Ecto neural progenitor cell (in vitro differentiated cells): ENCODE measurements around the gene KRTDAP.
"Not testable (repeated sequence)": the region's sequence is repeated elsewhere in the genome, so short reads cannot be mapped to it uniquely, and the experiment has no call there.

Experiments
- DNase-seq: peaks from one replicate; pipeline ENCODE4 v3.0.0-alpha.2; 2018; ENCODE audit warnings: low spot score

KRTDAP gene

DNA sequence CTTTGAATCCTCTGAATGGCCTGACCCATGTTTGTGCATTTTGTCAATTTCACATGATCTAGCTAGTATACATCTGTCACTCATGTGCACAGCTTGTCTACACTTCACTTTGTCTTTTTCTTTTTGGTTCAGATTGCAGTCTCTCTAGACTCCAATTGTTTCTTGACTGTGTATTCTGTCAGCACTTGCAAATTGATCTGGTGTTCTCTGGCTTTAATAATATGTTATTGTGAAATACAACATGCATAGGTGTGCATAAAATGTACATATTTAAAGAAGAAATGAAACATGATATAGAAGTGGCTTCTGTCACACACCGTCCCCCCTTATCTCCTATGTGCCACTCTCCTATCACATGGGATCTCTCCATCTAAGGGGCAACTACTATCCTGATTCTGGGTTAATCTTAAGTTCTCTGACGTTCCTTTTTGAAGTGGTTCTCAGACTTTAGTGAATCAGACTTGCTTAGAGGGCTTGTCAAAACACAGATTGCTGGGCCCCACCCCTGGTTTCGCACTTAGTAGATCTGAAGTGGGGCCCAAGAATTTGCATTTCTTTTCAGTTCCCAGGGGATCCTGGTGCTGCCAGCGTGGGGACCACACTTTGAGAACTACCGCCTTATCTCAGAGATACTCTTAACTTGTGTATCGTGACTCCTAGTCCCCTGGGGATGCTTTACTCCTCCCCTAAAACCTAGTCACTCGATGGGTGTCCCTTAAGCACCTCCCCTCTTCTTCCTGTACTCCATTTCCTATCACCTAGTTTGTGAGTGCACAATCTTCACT lies 5.8 kb downstream of the KRTDAP start:
- no peak for DNase-seq

DNA sequence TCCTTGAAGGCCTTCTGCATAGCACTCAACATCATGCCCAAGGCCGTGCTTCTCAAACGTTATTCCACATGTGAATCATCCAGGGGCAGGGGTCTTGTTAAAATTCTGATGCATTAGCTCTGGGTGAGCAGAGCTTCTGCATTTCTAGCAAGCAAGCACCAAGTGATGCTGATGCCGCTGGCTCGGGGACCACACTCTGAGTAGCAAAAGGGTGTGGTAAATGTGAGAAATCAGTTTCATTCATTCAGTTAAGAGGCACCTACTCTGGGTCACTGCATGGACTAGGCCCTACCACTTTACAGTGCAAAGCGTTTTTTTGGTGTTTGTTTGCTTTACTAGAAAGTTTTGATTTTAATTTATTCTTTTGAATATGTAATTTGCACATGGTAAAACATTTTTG lies 7.2 kb downstream of the KRTDAP start:
- DNase-seq = no peak

DNA sequence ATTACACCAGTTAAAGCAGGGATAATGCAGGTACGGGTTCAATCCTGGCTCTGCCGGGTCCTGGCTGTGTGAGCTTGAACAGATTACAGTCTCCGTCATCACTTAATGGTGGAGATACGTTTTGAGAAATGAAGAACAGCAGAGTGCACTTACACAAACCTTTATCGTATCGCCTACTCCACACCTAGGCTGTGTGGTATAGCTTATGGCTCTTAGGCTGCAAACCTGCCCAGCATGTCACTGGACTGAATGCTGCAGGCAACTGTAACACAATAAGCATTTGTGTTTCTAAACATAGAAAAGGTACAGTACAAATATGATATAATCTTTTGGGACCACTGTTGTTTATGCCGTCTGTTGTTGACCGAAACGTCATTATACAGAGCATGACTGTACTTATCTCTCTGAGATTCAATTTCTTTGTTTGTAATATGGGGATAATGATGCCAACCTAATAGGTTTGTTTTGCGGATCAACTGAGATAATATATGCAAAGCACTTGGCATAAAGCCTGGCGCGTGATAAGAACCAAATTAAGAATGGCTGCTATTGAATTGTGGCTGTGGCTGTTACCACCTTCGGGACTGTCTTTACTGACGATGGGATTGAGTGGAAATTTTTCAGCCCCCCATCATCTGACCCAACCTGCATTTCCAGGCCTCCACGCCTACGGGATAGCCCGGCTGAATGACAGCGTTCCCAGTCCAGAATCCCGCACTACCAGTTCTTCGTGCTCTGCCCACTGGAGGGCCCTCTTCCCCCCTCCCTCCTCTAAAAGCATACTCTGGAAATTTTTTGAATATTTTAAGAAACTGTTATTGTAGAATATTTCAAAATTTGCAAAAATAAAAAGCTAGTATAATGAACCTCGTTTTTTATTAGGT lies 11.2 kb downstream of the KRTDAP start:
- DNase-seq = no peak

DNA sequence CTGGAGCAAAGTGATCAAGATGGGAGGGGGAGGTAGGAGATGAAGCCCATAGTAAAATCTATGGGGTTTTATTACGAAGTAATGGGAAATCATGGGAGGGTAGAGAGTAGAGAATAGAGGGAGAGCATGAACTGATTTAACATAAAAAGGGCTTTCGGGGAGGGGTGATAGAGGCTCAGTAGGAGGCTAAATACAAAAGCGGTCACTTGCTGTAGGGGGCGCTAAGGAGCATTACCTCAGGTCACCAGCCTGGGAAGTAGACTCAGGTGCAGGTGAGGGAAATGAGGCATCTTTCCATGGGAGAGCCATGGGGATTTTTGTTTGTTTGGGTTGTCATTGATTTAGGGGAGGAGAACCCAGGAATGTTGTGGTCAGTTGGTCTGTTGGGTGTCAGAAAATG lies 14.1 kb downstream of the KRTDAP start:
- DNase-seq = no peak

DNA sequence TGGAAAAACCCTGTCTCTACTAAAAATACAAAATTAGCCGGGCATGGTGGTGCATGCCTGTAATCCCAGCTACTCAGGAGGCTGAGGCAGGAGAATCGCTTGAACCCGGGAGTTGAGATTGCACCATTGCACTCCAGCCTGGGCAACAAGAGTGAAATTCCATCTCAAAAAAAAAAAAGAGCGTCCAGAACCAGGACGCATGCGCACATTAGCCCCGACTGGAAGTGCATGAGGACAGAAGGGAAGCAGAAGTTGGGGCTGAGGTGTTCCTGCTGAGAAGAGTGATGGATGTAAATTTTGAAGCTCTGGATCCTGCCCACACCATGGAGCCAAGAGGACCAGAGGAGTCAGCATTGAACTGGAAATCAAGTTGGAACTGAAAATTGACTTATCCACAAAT lies 15.7 kb downstream of the KRTDAP start:
- DNase-seq = not testable (repeated sequence)

DNA sequence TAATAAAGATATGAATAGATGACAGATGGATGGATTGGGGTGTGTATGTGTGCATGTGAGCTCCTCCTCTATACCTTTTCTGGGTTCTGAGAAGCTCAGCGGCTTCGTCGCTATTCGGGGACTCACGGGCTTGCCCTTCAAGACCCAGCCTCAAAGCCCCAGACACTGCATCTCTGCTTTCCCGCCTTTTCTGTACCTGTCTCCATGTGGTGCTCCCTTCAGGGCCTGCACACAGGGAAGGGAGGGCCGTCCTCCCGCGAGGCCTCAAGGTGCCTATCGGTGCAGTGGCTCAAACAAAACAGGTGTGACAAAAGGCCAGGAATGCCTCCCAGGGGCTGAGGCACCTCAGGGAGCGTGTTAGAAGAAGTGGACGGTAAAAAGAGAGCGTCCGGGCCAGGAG lies 16.2 kb downstream of the KRTDAP start:
- DNase-seq = no peak

DNA sequence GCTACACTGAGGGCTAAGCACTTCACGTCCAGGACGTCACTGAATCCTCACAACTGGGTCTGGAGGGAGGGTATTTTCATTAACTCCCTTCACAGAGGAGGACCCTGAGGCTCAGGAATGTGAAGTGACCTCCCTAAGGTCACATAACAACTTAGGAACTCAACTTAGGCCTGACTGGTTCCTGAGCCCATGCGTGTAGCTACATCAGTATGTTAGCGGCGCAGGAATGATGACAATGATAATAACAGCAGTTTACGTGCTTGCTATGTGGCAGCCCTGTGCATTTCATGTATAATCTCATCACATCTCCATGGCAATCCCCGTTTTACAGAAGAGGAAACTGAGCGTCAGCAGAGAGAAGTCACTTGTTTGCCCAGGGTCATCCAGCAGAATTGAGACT lies 18.3 kb downstream of the KRTDAP start:
- DNase-seq = no peak

DNA sequence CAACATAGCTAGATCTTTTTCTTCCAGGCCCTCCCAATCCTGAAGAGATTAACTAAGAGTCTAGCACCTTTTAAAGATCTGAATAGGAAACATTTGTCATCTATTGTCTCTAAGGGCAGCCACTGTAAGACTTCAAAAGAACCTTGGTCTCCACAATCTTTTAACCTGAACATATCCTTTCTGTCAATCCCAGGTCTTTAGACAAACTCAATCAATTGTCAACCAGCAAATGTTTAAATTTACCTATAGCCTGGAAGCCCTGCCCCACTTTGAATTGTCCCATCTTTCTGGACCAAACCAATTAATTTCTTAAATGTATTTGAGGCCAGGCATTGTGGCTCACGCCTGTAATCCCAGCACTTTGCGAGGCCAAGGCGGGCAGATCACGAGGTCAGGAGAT lies 19.2 kb downstream of the KRTDAP start:
- not testable (repeated sequence) for DNase-seq

DNA sequence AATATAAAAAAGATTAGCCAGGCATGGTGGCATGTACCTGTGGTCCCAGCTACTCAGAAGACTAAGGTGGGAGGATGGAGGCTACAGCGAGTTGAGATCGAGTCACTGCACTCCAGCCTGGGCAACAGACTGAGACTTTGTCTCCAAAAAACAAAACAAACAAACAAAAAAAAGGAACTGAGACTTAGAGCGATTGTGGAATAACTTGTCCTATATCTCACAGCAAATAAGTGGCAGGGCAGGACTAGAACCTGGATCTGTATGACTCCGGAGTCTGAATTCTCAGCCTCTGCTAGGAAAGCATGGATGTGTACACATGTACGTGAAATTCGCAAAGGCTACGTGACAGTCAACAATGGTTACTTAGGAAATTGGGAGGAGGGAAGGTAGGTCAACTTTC lies 20.1 kb downstream of the KRTDAP start:
- no peak for DNase-seq

DNA sequence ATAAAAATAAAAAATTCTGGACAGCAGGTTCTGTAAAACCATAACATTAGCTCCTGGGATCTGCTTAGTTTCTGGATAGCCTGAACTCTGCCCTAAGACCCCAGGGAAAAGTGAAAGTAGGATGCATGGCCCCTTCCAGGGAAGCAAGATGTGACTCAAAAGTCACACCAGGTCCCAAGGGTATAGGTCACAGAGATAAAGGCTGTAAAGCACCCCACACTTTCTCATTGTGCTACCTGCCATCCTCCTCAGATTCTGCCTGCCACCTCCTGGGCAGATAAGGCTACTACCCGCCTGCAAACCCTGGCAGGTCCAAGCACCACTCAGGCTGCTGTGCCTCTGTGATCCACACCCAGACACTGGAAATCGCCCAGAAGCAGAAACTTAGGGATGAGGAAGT lies 21.6 kb downstream of the KRTDAP start:
- DNase-seq = no peak

DNA sequence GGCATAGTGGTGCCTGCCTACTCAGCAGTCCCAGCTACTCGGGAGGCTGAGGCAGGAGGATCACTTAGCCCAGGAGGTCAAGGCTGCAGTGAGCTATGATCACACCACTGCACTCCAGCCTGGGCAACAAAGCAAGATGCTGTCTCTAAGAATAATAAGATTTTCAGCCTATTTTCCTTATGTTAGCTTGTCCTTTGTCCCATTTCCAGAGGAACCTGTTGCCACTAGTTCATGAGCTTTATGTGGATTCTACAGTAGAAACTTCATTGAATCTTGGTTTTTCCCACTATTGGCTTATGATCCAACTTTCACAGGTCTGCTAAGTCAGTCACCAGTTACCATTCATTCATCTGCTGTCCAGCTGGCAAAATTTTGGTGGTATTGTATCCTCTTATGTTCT lies 24.0 kb downstream of the KRTDAP start:
- no peak for DNase-seq

DNA sequence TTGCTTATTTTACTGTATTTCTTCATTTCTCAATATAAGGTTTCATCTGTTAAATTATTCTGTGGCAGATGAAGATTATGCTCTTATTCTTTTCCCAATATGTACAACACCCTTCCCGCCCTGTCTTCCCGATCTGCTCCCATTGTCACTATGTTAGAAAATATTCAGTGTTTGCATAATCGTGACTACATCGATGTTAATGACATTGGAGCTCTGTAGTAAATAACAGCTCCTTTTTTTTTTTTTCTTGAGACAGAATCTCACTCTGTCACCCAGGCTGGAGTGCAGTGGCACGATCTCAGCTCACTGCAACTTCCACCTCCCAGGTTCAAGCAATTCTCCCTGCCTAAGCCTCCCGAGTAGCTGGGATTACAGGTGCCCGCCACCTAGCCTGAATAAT lies 27.3 kb downstream of the KRTDAP start:
- not testable (repeated sequence) for DNase-seq

DNA sequence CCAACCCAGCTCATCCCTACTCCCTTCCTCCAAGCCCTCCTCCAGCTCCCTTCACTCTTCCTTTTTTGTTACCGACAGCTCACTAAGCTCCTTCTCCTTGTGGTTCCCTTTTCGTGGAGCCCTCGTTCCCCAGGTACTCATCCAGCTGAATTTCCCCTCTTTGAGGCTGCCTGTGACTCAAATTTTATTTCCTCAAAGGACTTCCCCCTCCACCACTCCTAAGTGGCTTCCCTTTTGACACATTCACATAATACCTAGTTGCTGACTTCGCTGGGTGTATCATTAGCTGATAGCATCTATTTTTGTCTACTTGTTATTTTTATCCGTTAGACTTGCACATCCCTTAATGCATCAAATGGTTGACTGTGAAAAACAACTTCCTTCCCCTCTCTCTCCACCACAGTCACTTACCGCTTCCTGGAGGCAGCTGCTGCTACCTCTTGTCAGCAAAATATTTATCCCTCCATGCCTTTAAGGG lies 27.7 kb downstream of the KRTDAP start:
- DNase-seq = no peak

DNA sequence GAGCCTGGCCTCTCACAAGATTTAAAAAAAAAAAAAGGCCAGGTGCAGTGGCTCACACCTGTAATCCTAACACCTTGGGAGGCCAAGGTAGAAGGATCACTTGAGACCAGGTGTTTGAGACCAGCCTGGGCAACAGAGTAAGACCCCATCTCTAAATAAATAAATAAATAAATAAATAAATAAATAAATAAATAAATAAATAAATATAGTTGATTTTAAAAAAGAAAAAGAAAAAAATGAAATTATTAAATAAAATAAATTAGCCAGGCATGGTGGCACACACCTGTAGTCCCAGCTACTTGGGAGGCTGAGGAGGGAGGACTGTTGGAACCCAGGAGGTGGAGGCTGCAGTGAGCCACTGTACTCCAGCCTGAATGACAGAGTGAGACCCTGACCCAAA lies 28.5 kb downstream of the KRTDAP start:
- DNase-seq = not testable (repeated sequence)

DNA sequence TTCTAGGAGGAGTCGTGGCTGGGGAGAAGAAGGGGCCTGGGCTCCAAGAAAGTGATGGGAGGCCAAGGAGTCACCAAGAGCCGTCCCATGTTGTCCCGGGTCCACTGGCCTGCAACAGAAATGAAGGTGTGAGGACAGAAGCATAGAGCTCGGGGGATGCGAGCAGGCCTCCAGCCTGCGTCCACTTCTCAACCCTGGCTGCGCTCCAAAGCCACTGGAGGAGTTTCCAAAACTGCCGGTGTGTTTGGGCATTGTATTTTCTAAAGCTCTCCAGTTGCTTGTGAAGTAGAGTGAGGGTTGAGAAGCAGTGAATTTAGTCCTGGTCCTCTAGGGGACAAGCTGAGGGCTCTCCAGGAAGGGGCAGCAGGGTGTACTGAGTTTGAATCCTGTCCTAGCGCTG lies 29.2 kb downstream of the KRTDAP start:
- no peak for DNase-seq

DNA sequence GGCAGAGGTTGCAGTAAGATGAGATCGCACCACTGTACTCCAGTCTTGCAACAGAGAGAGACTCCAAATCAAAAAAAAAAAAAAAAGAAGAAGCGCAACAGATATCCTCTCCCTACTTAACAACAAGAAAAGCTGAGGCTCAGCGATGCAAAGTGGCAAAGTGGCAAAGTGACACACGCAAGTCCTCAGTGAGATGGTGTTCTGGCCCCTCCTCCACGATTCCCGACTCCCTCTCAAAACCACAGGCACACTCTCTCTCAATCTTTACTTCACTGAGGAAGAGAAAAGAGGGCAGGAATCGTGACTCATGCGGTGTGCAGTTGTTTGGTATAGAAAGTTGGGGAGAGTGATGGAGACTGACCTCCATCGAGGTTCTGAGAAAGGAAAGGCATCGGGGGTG lies 29.7 kb downstream of the KRTDAP start:
- DNase-seq = no peak

DNA sequence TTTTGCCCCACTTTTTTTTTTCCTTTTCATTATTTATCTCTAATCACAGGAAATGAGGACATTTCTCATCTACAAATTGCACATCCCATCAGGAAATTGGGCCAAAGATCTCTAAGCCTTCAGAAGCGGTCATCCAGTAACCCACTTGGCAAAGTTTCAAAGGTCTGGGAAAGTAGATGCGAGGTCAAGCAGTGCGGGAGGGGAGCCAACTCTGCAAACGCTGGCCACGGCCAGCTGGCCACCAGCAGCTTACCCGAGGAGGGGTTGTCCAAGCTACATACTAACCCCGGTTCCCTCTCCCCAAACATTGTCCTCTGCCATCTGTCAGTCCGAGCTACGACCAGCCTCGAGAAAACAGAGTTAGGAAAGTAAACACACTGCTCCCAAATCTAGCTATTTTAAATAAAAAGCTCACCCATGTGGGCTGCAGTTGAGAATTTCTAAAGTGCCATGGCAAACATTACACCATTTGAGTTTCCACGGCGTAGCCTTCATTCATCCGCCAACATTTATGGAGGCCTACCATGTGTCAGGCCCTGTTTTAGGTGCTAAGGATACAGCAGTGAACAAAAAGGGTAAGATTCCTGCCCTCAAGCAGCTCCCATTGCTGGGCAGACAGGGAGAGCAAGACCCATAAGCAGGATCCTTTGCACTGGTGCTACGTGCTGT lies 30.7 kb downstream of the KRTDAP start:
- no peak for DNase-seq

DNA sequence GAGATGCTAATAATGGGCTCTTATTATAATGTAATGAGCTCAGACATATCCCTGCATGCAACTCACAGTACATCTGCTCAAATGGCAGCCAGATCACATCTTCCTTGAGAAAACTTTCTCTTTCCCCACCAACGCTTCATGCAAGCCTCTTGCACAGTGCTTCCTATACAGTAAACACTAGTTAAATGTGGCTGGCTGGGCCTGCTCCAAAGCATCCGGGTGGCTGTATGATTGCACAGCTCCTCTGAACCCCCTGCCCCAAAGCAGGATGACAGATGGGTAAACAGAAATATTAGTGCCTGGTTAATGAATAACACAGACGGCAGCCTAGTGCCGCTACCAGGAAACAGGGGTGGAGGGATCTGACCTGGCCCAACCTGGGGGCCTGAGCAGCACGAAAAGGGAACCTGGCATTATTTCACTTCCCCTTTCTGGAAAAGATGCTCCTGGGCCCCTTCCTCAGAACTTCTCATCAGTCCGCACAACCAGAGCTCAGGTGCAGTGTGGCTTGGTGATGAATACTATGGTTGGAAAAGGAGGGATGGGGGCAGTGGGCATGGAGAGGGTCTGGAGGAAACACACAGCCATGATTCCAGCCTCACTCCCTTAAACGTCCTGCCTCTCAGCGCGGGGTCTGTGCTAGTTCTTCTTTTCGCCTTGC lies 31.4 kb downstream of the KRTDAP start:
- DNase-seq = no peak

DNA sequence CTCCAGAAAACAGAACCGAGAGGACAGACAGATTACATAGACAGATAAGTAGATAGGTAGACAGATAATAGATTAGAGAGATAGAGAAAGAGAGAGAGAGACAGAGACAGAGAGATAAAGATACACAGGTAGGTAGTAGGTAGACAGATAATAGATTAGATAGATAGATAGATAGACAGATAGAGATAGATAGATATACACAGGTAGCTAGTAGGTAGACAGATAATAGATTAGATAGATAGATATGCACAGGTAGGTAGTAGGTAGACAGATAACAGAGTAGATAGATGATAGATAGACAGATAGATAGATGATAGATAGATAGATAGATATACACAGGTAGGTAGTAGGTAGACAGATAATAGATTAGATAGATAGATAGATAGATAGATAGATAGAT lies 32.1 kb downstream of the KRTDAP start:
- DNase-seq = no peak

DNA sequence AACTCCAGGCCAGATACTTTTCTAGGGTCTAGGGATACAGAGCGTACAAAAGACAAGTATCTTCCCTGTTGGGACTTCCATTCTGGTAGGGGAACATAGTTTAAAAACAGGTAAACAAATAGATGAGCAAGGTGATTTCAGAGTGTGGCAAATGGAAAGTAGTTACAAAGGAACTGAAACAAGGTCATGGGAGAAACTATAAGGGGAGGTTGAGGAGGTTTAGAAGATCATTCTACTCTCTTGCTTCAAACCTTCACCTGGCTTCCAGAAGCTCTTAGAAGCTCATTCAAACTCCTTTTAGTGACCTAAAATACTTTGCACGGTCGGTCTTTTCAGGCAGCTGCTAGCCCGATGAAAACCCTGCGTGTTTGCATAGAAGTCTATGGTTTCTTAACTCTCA lies 33.1 kb downstream of the KRTDAP start:
- DNase-seq = no peak

DNA sequence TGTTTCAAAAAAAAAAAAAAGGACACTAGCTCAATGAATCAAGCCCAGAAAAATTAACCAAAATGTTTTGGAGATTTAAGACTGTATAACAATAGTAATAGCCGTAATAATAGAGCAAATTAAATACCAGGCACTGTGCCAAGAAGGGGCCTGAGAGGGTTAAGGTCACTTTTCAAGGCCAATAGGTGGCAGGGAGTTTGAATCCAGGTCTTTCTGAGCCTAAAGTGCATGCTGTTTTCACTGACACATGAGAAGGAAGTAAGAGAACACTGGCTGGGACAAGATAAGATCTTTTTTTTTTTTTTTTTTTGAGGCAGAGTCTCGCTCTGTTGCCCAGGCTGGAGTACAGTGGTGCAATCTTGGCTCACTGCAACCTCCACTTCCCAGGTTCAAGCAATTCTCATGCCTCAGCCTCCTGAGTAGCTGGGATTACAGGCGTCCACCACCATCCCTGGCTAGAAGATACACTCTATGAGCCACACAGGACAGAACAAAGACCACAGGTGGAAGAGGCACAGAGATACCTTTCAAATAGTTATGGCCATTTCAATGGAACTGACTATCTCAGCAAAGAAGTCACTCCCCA lies 34.6 kb downstream of the KRTDAP start:
- DNase-seq = no peak

DNA sequence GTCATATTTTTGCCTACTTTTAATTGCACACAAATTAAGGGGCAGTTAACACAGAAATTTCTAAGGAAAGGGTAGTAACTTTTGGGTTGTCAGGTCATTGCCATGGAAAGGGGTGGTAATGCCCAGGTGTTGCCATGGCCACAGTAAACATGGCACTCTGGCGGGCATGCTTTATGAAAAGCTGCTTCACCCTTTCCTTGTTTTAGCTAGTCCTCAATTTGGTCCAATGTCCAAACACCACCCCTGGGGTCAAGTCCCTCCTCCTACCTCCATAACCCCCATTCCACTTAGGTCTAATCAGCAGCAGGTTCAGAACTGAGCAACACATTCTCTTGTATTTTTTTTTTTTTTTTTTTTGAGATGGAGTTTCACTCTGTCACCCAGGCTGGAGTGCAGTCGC lies 35.6 kb downstream of the KRTDAP start:
- DNase-seq = no peak
